ENCODE measurements around the gene PSMB10. TPM values are rescaled to one million over a fixed set of nuclear protein-coding genes. Genes with fewer than 3 reads are reported as not detected.
"Not testable (repeated sequence)": the region's sequence is repeated elsewhere in the genome, so short reads cannot be mapped to it uniquely, and the experiment has no call there.

The PSMB10 gene
- polyA plus RNA-seq, 5 donors = 20.6 to 39.0 (median 27.0) TPM

DNA sequence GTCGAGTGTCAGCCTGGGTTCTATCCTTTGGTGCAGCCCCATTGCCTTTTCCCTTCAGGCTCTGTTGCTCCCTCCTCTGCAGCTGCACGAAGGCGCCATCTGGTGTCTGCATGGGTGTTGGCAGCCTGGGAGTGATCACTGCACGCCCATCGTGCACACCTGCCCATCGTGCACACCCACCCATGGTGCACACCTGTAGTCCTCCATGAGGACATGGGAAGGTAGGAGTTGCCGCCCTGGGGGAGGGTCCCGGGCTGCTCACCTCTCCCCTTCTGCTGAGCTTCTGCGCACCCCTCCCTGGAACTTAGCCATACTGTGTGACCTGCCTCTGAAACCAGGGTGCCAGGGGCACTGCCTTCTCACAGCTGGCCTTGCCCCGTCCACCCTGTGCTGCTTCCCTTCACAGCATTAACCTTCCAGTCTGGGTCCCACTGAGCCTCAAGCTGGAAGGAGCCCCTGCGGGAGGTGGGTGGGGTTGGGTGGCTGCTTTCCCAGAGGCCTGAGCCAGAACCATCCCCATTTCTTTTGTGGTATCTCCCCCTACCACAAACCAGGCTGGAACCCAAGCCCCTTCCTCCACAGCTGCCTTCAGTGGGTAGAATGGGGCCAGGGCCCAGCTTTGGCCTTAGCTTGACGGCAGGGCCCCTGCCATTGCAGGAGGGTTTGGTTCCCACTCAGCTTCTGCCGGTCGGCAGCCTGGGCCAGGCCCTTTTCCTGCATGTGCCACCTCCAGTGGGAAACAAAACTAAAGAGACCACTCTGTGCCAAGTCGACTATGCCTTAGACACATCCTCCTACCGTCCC is 7.9 kb downstream of the PSMB10 start:
- no peak for DNase-seq

- no peak for DNase-seq
These were observed 8.5 kb downstream of the PSMB10 start for GRCh38 chr16:67928147-67928546.

DNA sequence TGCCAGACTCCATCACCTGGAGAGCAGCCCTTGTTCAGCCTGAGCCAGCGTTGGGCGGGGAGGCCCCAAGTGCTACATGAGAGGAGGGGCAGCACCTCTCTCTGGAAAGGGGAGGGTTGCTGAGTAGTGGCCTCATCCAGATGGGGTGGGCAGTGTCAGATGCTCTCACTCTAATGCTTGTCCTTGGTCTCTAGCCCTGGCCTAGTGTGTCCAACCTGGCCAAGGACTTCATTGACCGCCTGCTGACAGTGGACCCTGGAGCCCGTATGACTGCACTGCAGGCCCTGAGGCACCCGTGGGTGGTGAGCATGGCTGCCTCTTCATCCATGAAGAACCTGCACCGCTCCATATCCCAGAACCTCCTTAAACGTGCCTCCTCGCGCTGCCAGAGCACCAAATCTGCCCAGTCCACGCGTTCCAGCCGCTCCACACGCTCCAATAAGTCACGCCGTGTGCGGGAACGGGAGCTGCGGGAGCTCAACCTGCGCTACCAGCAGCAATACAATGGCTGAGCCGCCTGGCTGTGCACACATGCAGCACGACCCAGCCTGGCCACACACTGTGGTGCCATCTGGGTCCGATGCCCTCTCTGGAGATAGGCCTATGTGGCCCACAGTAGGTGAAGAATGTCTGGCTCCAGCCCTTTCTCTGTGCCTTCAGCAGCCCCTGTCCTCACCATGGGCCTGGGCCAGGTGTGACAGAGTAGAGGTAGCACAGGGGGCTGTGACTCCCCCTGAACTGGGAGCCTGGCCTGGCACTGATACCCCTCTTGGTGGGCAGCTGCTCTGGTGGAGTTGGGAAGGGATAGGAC is 9.3 kb downstream of the PSMB10 start:
- DNase-seq = no peak

DNA sequence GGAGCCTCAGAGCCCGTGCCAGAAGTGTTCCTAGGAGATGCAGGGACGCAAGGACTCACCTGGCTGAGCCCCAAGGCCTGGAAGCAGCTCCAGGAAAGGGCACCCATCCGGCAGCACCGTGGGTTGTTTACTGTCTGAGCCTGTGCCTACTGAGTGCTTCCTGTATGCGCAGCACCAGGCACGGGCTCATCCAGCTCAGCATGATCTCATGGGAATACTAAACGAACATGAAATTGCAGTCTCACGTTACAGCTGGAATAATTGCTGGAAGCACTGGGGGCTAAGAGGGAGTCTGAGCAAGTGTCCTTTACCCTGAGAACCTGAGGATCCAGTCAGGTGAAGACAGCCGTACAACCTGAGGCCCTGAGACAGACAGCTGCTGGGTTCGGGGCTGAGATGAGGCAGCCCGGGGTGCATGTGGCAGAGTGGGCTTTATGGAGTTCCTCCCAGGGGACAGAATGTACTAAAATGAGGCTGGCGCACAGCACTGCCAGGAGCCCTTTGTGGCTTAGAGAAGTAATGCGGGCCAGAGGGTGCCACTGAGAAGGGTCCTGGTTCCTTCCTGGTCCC is 10.4 kb downstream of the PSMB10 start:
- DNase-seq = no peak

DNA sequence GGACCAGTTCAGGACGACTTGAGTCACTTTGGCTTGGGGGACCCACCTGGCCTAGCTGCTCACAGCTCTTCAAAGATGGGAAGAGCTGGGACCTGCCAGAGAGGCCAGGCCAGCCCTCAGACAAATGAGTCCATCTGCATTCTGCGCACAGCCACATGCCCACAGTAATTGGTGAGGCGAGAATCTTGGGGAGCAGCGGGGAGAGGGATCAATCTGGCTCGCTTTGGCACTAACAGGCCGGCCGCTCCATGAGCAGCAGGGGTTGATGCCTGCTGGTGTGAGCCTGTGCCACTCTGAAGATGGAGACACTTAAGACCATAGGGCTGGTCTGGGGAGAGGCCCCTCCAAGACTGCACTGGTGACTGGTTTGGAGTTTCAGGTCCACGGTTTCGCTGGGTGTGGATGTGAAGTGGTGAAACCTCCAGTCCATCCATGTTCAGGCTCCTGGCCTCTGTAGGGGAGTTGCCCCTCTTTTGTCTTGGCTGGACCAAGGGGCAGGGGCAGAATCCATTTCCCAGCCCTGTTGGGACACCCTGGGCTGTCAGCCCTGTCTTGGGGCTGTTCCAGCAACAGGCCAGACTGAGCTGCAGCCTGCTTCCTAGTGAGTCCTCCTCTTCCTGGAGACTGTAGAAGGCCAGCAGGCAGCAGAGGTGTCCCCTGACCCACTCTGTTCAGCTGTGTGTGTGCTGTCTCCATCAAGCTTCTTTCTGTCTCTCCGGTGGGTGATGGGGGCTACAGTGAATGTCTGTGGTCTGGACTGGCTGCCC is 12.3 kb downstream of the PSMB10 start:
- no peak for DNase-seq

DNA sequence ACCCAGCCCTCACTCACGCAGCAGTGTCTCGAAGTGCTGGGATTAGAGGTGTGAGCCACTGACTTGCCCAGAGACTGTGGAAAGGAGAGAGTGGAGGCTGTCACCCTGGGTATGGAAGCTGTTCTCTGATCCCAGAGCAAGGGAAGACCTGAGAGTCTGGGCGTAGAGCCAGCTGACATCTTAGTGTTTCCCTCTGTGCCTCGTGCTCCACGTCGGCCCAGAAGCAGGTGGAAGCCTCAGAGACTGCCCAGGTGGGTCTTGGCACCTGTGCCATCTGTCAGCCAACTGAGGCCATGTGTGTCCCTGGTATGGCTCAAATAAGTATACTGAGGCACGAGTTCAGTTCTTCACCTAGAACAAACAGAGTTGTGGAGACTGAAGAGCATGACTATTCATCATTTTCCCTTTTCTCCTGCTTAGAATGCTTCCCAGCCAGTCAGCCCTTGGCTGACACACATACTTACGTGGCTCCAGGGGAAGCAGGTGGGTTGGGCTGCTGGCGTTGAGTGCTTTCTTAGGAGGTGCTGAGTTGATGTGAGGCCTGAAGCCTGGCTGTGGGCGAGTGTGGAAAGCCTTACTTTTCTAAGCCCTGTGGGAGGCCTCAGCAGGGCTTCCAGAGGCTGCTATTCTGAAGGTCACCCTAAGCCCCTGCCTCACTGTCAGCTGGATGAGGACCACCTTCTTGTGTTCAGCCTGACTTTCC is 13.1 kb downstream of the PSMB10 start:
- no peak for DNase-seq

GRCh38 chr16:67922740-67923139 is 13.9 kb downstream of the PSMB10 start:
- DNase-seq = no peak

- no peak for DNase-seq
These were observed 14.4 kb downstream of the PSMB10 start for GRCh38 chr16:67922221-67922620.

- DNase-seq = no peak
These were observed 16.9 kb downstream of the PSMB10 start for GRCh38 chr16:67919622-67920221.

- no peak for DNase-seq
These were observed 18.8 kb downstream of the PSMB10 start for GRCh38 chr16:67917852-67918236.

DNA sequence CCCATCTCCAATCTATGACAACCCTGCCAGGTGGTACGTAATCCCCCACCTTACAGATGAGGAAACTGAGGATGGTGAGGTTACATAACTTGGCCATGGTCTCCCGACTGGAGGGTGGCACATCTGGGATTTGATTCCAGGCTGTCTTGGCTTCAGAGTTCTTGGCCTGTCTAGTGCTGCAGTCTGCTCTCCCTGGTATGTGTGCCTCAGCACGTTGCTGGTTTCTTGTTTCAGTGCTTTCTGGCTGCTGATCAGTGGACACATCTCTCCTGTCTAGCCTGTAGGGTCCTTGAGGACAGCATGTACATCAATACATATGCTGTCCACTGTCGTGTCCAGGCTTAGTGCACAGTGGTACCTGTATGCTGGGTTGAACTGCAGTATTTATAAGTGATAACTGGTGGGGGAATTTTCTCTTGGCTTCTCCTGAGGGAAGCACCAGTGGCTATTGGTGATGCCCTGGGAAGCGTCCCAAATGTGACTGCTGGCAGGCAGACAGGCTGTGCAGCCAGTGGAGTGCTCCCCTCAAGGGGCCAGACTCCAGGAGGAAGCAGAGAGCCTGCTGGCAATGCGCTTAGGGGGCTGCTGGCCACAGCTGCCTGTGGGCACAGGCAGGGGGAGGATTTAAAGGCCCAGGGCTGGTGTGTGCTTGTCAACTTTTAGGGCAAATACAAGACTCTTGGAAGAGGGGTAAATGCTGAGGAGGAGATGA is 19.4 kb downstream of the PSMB10 start:
- DNase-seq = no peak

DNA sequence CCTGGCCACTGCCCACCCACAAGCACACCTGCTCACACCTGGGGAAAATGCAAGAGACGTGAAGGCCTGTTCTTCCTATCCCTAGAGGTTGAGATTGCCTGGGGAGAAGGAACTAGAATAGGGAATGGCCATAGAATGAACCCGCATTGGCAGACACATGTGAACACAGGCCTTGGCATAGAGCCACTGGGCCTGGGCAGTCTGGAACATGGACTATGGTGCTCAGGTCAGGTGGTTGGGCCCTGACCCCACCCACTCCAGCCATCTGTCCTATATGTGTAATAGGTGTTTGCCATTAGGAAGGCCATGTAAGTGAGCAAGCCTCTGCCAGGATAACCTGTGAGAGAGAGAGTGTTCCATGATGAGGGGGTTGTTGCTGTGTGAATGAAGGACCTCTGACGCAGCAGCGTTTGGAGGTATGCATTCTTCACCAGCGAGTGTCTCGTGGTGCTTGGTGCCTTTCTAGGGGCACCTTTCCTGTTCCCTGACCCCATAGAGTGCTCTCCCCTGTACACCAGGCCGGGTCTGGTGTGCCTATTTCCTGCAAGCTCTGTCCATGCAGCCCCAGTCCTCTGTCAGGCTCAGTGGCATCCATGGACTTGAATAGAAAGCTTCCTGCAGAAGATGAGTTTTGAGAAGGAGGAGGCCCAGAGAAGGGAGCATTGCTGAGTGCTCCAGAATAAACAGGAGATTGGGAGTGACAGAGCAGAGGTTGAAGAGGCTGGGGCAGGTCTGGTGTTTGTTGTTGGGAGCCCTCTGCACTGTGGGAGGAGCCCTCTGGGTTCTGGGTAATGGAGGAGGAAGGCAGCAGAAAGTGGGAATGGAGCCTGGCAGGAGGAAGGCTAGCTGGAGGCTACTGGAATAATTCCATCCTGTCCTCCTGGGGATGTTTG is 20.6 kb downstream of the PSMB10 start:
- no peak for DNase-seq

GRCh38 chr16:67915496-67915769 is 21.2 kb downstream of the PSMB10 start:
- not testable (repeated sequence) for DNase-seq

GRCh38 chr16:67914758-67915495 is 21.7 kb downstream of the PSMB10 start:
- DNase-seq = no peak

DNA sequence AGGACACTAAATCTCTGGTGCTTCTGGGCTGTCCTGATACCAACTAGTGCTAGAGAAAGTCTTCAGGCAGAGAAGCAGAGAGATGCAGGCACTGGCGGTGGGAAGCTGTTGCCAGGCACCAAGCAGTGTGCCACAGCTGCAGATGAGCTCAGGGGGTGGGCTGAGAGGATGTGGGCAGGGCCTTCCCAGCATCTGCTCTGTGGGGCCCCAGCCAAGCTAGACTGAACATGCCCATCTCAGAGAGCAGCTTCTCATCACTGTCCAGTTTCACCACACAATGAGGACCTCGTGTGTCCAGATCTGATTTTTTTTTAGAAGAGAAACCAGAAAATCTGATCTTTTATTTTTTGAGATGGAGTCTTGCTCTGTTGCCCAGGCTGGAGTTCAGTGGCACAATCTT is 26.5 kb downstream of the PSMB10 start:
- no peak for DNase-seq

DNA sequence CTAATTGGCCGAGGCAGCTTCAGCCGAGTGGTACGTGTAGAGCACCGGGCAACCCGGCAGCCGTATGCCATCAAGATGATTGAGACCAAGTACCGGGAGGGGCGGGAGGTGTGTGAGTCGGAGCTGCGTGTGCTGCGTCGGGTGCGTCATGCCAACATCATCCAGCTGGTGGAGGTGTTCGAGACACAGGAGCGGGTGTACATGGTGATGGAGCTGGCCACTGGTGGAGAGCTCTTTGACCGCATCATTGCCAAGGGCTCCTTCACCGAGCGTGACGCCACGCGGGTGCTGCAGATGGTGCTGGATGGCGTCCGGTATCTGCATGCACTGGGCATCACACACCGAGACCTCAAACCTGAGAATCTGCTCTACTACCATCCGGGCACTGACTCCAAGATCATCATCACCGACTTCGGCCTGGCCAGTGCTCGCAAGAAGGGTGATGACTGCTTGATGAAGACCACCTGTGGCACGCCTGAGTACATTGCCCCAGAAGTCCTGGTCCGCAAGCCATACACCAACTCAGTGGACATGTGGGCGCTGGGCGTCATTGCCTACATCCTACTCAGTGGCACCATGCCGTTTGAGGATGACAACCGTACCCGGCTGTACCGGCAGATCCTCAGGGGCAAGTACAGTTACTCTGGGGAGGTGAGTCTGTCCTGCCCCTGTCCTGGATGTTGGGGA is 27.5 kb downstream of the PSMB10 start:
- no peak for DNase-seq

DNA sequence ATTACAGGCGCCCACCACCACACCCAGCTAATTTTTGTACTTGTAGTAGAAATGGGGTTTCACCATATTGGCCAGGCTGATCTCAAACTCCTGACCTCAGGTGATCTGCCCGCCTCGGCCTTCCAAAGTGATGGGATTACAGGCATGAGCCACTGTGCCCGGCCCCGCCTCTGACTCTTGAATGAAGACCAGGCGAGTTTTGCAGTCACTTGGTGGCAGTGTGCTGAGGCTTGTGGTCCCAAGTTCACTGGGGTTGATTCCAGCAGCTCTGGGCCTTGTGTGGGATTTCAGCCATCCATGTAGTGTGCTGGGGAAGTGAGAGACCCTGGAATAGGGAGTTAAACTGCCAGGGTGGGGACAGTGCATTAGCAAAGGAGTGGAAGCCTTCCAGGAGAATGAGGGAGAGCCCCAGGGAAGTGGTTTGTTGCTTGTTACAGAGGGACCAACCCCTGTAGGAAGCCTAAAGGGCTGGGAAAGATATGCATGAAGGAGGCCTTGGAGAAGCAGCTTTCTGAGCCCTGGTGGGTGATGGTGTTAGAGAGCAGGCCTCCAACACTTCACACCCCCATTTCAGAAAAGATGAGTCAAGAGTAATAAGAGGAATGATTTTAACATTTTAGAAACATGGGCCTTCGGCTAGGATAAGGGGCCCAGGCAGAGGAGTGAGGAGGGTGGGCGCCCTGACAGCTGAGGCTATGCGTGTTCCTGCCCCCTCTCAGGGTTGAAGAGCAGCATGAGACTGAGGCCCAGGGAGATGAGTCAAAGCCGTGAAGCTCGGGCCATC is 29.1 kb downstream of the PSMB10 start:
- no peak for DNase-seq

Data from right lung (tissue), 5 donors.